ENCODE results near the gene PLEK2. TPM values are rescaled to one million over a fixed set of nuclear protein-coding genes. Genes with fewer than 3 reads are reported as not detected.

Gene PLEK2
- total RNA-seq, 1 donor = 3.9 TPM

- Histone ChIP-seq H3K4me3 (ENCODE audit: low read length) (no peak overlapping the region), H3K9me3 (ENCODE audit: low read depth, low read length) (no peaks in the 10 kb centered on the region), H3K4me1 (ENCODE audit: insufficient read depth, low read length) (no peaks in the 10 kb centered on the region), H3K27me3 (ENCODE audit: insufficient read depth, low read length) (no peaks in the 10 kb centered on the region)
These were observed 27.0 kb upstream of the PLEK2 start for GRCh38 chr14:67438969-67439368.

GRCh38 chr14:67436006-67436866, 24.3 kb upstream of the PLEK2 start:
- Histone ChIP-seq H3K27me3 (ENCODE audit: insufficient read depth, low read length) (no peaks in the 10 kb centered on the region), H3K9me3 (ENCODE audit: low read depth, low read length) (no peaks in the 10 kb centered on the region), H3K4me1 (ENCODE audit: insufficient read depth, low read length) (no peaks in the 10 kb centered on the region), H3K4me3 (ENCODE audit: low read length) (no peak overlapping the region)

GRCh38 chr14:67435603-67436002, 23.6 kb upstream of the PLEK2 start:
- H3K27me3 ChIP-seq (ENCODE audit: insufficient read depth, low read length) = no peaks in the 10 kb centered on the region
- H3K9me3 ChIP-seq (ENCODE audit: low read depth, low read length) = no peaks in the 10 kb centered on the region
- no peak overlapping the region for H3K4me3 ChIP-seq (ENCODE audit: low read length)
- no peaks in the 10 kb centered on the region for H3K4me1 ChIP-seq (ENCODE audit: insufficient read depth, low read length)

GRCh38 chr14:67432050-67432564, 20.1 kb upstream of the PLEK2 start:
- Histone ChIP-seq H3K27me3 (ENCODE audit: insufficient read depth, low read length) (no peaks in the 10 kb centered on the region), H3K4me3 (ENCODE audit: low read length) (no peak overlapping the region), H3K4me1 (ENCODE audit: insufficient read depth, low read length) (no peaks in the 10 kb centered on the region), H3K9me3 (ENCODE audit: low read depth, low read length) (no peaks in the 10 kb centered on the region)

- Histone ChIP-seq H3K9me3 (ENCODE audit: low read depth, low read length) (no peaks in the 10 kb centered on the region), H3K4me3 (ENCODE audit: low read length) (no peak overlapping the region), H3K4me1 (ENCODE audit: insufficient read depth, low read length) (no peaks in the 10 kb centered on the region), H3K27me3 (ENCODE audit: insufficient read depth, low read length) (peaks cover 2% of the 10 kb centered on the region)
These were observed 17.7 kb upstream of the PLEK2 start for GRCh38 chr14:67429510-67430205.

GRCh38 chr14:67428501-67429031, 16.6 kb upstream of the PLEK2 start:
- H3K9me3 ChIP-seq (ENCODE audit: low read depth, low read length) = no peaks in the 10 kb centered on the region
- H3K27me3 ChIP-seq (ENCODE audit: insufficient read depth, low read length) = peaks cover 2% of the 10 kb centered on the region
- no peak overlapping the region for H3K4me3 ChIP-seq (ENCODE audit: low read length)
- H3K4me1 ChIP-seq (ENCODE audit: insufficient read depth, low read length) = peaks cover 4% of the 10 kb centered on the region

GRCh38 chr14:67426983-67427606, 15.1 kb upstream of the PLEK2 start:
- no peaks in the 10 kb centered on the region for H3K9me3 ChIP-seq (ENCODE audit: low read depth, low read length)
- no peak overlapping the region for H3K4me3 ChIP-seq (ENCODE audit: low read length)
- peaks cover 5% of the 10 kb centered on the region for H3K4me1 ChIP-seq (ENCODE audit: insufficient read depth, low read length)
- peaks cover 2% of the 10 kb centered on the region for H3K27me3 ChIP-seq (ENCODE audit: insufficient read depth, low read length)

GRCh38 chr14:67426161-67426560, 14.2 kb upstream of the PLEK2 start:
- peaks cover 2% of the 10 kb centered on the region for H3K27me3 ChIP-seq (ENCODE audit: insufficient read depth, low read length)
- no peak overlapping the region for H3K4me3 ChIP-seq (ENCODE audit: low read length)
- no peaks in the 10 kb centered on the region for H3K9me3 ChIP-seq (ENCODE audit: low read depth, low read length)
- peaks cover 5% of the 10 kb centered on the region for H3K4me1 ChIP-seq (ENCODE audit: insufficient read depth, low read length)

- Histone ChIP-seq H3K4me1 (ENCODE audit: insufficient read depth, low read length) (peaks cover 5% of the 10 kb centered on the region), H3K27me3 (ENCODE audit: insufficient read depth, low read length) (peaks cover 2% of the 10 kb centered on the region), H3K9me3 (ENCODE audit: low read depth, low read length) (no peaks in the 10 kb centered on the region), H3K4me3 (ENCODE audit: low read length) (no peak overlapping the region)
These were observed 13.6 kb upstream of the PLEK2 start for GRCh38 chr14:67425608-67426007.

GRCh38 chr14:67424539-67424938, 12.6 kb upstream of the PLEK2 start:
- H3K4me1 ChIP-seq (ENCODE audit: insufficient read depth, low read length) = peaks cover 5% of the 10 kb centered on the region
- H3K9me3 ChIP-seq (ENCODE audit: low read depth, low read length) = no peaks in the 10 kb centered on the region
- peaks cover 2% of the 10 kb centered on the region for H3K27me3 ChIP-seq (ENCODE audit: insufficient read depth, low read length)
- no peak overlapping the region for H3K4me3 ChIP-seq (ENCODE audit: low read length)

- Histone ChIP-seq H3K9me3 (ENCODE audit: low read depth, low read length) (no peaks in the 10 kb centered on the region), H3K4me1 (ENCODE audit: insufficient read depth, low read length) (peaks cover 5% of the 10 kb centered on the region), H3K27me3 (ENCODE audit: insufficient read depth, low read length) (peaks cover 2% of the 10 kb centered on the region), H3K4me3 (ENCODE audit: low read length) (no peak overlapping the region)
These were observed 11.5 kb upstream of the PLEK2 start for GRCh38 chr14:67423424-67423823.

- Histone ChIP-seq H3K4me3 (ENCODE audit: low read length) (no peak overlapping the region), H3K27me3 (ENCODE audit: insufficient read depth, low read length) (peaks cover 2% of the 10 kb centered on the region), H3K9me3 (ENCODE audit: low read depth, low read length) (no peaks in the 10 kb centered on the region), H3K4me1 (ENCODE audit: insufficient read depth, low read length) (peaks cover 5% of the 10 kb centered on the region)
These were observed 9.6 kb upstream of the PLEK2 start for GRCh38 chr14:67421356-67422224.

GRCh38 chr14:67420102-67420739, 8.3 kb upstream of the PLEK2 start:
- no peak overlapping the region for H3K4me3 ChIP-seq (ENCODE audit: low read length)
- H3K27me3 ChIP-seq (ENCODE audit: insufficient read depth, low read length) = peaks cover 2% of the 10 kb centered on the region
- peaks cover 5% of the 10 kb centered on the region for H3K4me1 ChIP-seq (ENCODE audit: insufficient read depth, low read length)
- no peaks in the 10 kb centered on the region for H3K9me3 ChIP-seq (ENCODE audit: low read depth, low read length)

All from mononuclear cell (primary cell).